Neural crest cell (in vitro differentiated cells): Measurements from ENCODE around the gene KCNA5. TPM values are rescaled to one million over a fixed set of nuclear protein-coding genes. Genes with fewer than 3 reads are reported as not detected.
A peak's percentile ranks its signal among the peaks of the same experiment; 100 is the strongest.

Source experiments
- DNase-seq: peaks from one replicate; pipeline ENCODE4 v3.0.0; 2021; ENCODE audit warnings: low read depth, mixed read lengths, low spot score
- H3K27ac Mint-ChIP-seq: one replicate; pipeline ENCODE4 v1.8.0; 2021; ENCODE audit warnings: mild to moderate bottlenecking, mixed read lengths; ENCODE audit not compliant: unreplicated experiment
- H3K27me3 Mint-ChIP-seq: 2 replicates; pipeline ENCODE4 v1.8.0; 2021; ENCODE audit warnings: low read depth, mild to moderate bottlenecking, mixed read lengths
- H3K36me3 Mint-ChIP-seq: 2 replicates; pipeline ENCODE4 v1.8.0; 2021; ENCODE audit warnings: low read depth, mild to moderate bottlenecking, mixed read lengths
- H3K4me1 Mint-ChIP-seq: 2 replicates; pipeline ENCODE4 v1.8.0; 2021; ENCODE audit warnings: mixed read lengths
- H3K4me3 Mint-ChIP-seq: one replicate; pipeline ENCODE4 v1.8.0; 2021; ENCODE audit warnings: mild to moderate bottlenecking, mixed read lengths
- H3K9me3 Mint-ChIP-seq: 2 replicates; pipeline ENCODE4 v1.8.0; 2021; ENCODE audit warnings: mixed read lengths
- total RNA-seq: library from RNA; stranded (reverse); gene quantifications from 2 replicates; pipeline ENCODE4 v1.2.1, GENCODE V29; 2021
- TF ChIP-seq, protein P1 (sequence below): fragments of 200-600 bp; sonication (generic); conservative IDR thresholded peaks from 2 replicates; pipeline ENCODE4 v1.5.0; 2021; ENCODE audit warnings: antibody characterized with exemption, mild to moderate bottlenecking

KCNA5 gene
- total RNA-seq, 1 donor from 2014 or later = not detected

DNA sequence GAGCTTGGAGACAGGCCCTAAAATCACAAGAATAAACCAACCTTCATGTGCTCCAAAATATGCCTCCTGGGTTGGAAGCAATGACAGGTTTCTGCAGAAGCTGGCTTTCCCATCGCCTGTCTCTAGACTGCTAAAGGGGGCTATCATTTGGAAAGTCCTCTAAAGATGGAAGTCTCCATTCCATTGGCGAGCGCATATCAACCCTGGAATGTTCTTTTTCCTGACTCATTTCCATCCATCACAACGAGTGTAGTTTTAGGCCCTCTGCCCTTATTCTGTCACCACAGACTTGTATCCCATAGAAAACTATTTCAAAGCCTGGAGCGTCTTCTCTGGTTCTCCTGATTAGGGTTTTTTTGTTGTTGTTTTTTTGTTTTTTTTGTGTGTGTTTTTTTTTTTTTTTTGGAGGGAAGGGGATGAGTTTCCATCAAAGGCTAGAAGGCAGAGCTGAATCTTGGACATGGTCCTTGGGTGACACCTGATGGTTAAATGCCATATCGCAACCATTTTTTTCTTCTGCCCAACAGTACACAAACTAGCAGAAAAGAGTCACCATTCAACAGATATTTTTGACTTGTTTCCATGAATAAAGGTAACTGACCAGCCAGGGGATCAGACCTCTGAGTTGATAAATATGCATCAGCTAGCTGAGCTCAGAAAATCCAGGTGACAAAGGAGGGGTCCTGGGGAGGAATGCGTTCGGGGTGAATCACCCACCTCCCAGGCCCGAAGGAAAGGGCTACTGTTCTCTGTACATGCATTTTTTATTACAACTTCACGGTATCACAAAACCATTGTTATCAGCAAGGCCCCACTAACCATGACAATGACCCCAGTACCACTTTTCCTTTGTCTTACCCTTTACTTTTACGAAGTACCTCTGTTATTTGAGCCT lies 40.5 kb downstream of the KCNA5 start:
- Mint-ChIP-seq H3K36me3 (no peaks in the 10 kb centered on the region), H3K4me1 (no peaks in the 10 kb centered on the region), H3K4me3 (no peak overlapping the region), H3K9me3 (no peaks in the 10 kb centered on the region), H3K27ac (no peak overlapping the region), H3K27me3 (peaks cover 23% of the 10 kb centered on the region)
- TF ChIP-seq, protein P1, sequence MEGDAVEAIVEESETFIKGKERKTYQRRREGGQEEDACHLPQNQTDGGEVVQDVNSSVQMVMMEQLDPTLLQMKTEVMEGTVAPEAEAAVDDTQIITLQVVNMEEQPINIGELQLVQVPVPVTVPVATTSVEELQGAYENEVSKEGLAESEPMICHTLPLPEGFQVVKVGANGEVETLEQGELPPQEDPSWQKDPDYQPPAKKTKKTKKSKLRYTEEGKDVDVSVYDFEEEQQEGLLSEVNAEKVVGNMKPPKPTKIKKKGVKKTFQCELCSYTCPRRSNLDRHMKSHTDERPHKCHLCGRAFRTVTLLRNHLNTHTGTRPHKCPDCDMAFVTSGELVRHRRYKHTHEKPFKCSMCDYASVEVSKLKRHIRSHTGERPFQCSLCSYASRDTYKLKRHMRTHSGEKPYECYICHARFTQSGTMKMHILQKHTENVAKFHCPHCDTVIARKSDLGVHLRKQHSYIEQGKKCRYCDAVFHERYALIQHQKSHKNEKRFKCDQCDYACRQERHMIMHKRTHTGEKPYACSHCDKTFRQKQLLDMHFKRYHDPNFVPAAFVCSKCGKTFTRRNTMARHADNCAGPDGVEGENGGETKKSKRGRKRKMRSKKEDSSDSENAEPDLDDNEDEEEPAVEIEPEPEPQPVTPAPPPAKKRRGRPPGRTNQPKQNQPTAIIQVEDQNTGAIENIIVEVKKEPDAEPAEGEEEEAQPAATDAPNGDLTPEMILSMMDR = peak; percentile 95
- peak; percentile 65 for DNase-seq

- H3K4me1 Mint-ChIP-seq = no peaks in the 10 kb centered on the region
- H3K9me3 Mint-ChIP-seq = no peaks in the 10 kb centered on the region
- H3K36me3 Mint-ChIP-seq = no peaks in the 10 kb centered on the region
- DNase-seq = no peak
- TF ChIP-seq, protein P1 = no peak
- no peak overlapping the region for H3K4me3 Mint-ChIP-seq
- H3K27ac Mint-ChIP-seq = no peak overlapping the region
- peaks cover 24% of the 10 kb centered on the region for H3K27me3 Mint-ChIP-seq
Observed at GRCh38 chr12:5085896-5086295, 42.2 kb downstream of the KCNA5 start.

GRCh38 chr12:5087831-5088554 lies 44.3 kb downstream of the KCNA5 start:
- Mint-ChIP-seq H3K36me3 (no peaks in the 10 kb centered on the region), H3K27ac (no peak overlapping the region), H3K4me1 (no peaks in the 10 kb centered on the region), H3K9me3 (no peaks in the 10 kb centered on the region), H3K4me3 (no peak overlapping the region), H3K27me3 (peaks cover 23% of the 10 kb centered on the region)
- DNase-seq = no peak
- TF ChIP-seq, protein P1 = no peak

- Mint-ChIP-seq H3K27ac (no peak overlapping the region), H3K27me3 (peaks cover 18% of the 10 kb centered on the region), H3K9me3 (no peaks in the 10 kb centered on the region), H3K4me3 (no peak overlapping the region), H3K36me3 (no peaks in the 10 kb centered on the region), H3K4me1 (no peaks in the 10 kb centered on the region)
- DNase-seq = no peak
- TF ChIP-seq, protein P1 = no peak
Observed at GRCh38 chr12:5088586-5089264, 45.0 kb downstream of the KCNA5 start.

DNA sequence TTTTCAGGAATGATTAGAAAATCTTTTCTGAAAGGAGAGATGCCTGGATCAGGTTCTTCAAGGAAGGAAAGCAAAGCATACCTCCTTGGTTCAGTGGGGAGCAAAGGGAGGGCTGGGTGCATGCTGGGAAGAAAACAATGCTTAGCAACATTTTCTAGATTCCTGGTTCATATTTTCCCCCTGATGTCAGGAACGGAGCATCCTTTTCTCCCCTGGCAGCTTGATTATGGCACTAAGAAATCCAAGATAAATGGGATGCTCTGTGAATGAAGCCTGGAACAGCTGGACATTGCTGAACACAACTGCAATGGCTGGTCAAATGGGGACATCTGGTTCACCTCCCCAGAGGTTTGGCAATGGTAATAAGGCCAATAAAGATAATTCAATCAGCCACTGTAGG lies 50.9 kb downstream of the KCNA5 start:
- H3K36me3 Mint-ChIP-seq = no peaks in the 10 kb centered on the region
- DNase-seq = no peak
- TF ChIP-seq, protein P1 = no peak
- H3K27ac Mint-ChIP-seq = no peak overlapping the region
- H3K4me3 Mint-ChIP-seq = no peak overlapping the region
- peaks cover 2% of the 10 kb centered on the region for H3K27me3 Mint-ChIP-seq
- peaks cover 14% of the 10 kb centered on the region for H3K4me1 Mint-ChIP-seq
- H3K9me3 Mint-ChIP-seq = no peaks in the 10 kb centered on the region
